ENCODE measurements around the gene MAP3K14. TPM values are rescaled to one million over a fixed set of nuclear protein-coding genes. Genes with fewer than 3 reads are reported as not detected.

The MAP3K14 gene
- total and polyA plus RNA-seq, 10 of the 15 experiments (the other 5 are each of a cell fraction or from before 2014, with no cell fraction given), result 2.1 to 33.3 (median 19.7) TPM

DNA sequence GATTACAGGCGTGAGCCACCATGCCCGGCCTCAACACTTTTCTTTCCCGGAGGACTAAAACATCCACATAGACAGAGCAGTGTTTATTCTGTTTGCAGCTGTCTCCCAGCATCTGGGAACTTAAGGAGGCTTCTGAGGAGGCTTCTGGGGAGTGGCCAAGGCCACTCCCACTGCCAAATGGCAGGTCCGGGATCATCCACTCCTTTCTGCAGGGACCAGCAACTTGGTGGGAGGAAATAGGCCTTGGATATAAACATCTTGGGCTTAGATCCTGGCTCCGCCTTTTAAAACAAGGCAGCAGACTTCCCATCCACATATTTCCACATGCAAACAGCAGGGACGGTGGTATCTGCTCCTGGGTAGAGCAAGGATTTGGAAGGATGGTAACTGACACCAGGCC lies 40.8 kb downstream of the MAP3K14 start:
- no TSS peak for BruUV-seq (replicated peaks)
- TF ChIP-seq, protein P1, sequence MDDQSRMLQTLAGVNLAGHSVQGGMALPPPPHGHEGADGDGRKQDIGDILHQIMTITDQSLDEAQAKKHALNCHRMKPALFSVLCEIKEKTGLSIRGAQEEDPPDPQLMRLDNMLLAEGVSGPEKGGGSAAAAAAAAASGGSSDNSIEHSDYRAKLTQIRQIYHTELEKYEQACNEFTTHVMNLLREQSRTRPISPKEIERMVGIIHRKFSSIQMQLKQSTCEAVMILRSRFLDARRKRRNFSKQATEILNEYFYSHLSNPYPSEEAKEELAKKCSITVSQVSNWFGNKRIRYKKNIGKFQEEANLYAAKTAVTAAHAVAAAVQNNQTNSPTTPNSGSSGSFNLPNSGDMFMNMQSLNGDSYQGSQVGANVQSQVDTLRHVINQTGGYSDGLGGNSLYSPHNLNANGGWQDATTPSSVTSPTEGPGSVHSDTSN (IDR thresholded peaks at IDR 0.05; ENCODE audit: insufficient replicate concordance, low read depth, low read length), result no peak
- TF ChIP-seq YY1 (IDR thresholded peaks at IDR 0.05; ENCODE audit: low read depth, low read length), result no peak
- Histone ChIP-seq H3K27me3 (replicated peaks in 1 of 2; ENCODE audit: control insufficient read depth in 2 of 2, insufficient read depth in 2 of 2, low read length in 1 of 2) (no peaks in the 10 kb centered on the region), H2AFZ (ENCODE audit: control insufficient read depth, low read depth, low read length) (no peak overlapping the region), H3K4me3 (no peak overlapping the region), H3K4me1 (ENCODE audit: control insufficient read depth, insufficient read depth, low read length) (peaks cover 4% of the 10 kb centered on the region; the same call in 1 of the 2 replicates), H3K79me2 (ENCODE audit: control insufficient read depth, insufficient read depth, low read length) (no peaks in the 10 kb centered on the region), H3K36me3 (ENCODE audit: control insufficient read depth in 2 of 2, insufficient read depth in 2 of 2, low read length in 1 of 2) (peaks cover 15 to 25% of the 10 kb centered on the region in 2 experiments), H3K4me2 (ENCODE audit: control insufficient read depth, insufficient read depth) (no peak overlapping the region), H4K20me1 (ENCODE audit: control insufficient read depth, insufficient read depth) (no peaks in the 10 kb centered on the region), H3K27ac (ENCODE audit: control insufficient read depth, insufficient read depth) (no peak overlapping the region), H3K9me3 (replicated peaks; ENCODE audit: control insufficient read depth, insufficient read depth, low read length) (no peaks in the 10 kb centered on the region), H3K9ac (ENCODE audit: control insufficient read depth, insufficient read depth, low read length) (no peak overlapping the region)
- FAIRE-seq (no peak), DNase-seq (ENCODE audit: low read depth, low spot score) (no peak), ATAC-seq (no peak)
- in situ Hi-C loops (cut with MboI) (loop anchor here (5.0 kb wide), 1 partner anchor 111 kb away; no protein-coding TSS in a partner anchor), intact Hi-C loops (cut with micrococcal nuclease; ENCODE audit: unreplicated experiment) (loop anchor here (5.0 kb wide), 1 partner anchor 54 kb away; the partner anchor contains the start of gene FMNL1)
- ChIA-PET CTCF (interaction anchor here (0.6 to 10.7 kb wide), 16 partner anchors 10 to 215 kb away, joined by 3 to 291 read pairs (median 6); partner anchors contain the start of genes FMNL1 and MAP3K14), SMC1A (ENCODE audit: uncharacterized antibody, unreplicated experiment) (interaction anchor here (2.0 to 6.0 kb wide), 11 partner anchors 12 to 110 kb away, joined by 7 to 184 read pairs (median 33); partner anchors contain the start of gene MAP3K14), POLR2A (interaction anchor here (0.6 to 3.0 kb wide), 5 partner anchors 13 to 110 kb away, joined by 3 to 19 read pairs (median 3); no protein-coding TSS in a partner anchor), RAD21 (ENCODE audit: unreplicated experiment) (interaction anchor here (1.1 to 6.2 kb wide), 12 partner anchors 18 to 131 kb away, joined by 3 to 150 read pairs (median 28); partner anchors contain the start of gene MAP3K14)
- WGBS (ENCODE audit: insufficient coverage, insufficient replicate concordance, low lambda C conversion rate, missing lambda C conversion rate), result 98% methylated on average over 6 of the region's 6 CpGs

DNA sequence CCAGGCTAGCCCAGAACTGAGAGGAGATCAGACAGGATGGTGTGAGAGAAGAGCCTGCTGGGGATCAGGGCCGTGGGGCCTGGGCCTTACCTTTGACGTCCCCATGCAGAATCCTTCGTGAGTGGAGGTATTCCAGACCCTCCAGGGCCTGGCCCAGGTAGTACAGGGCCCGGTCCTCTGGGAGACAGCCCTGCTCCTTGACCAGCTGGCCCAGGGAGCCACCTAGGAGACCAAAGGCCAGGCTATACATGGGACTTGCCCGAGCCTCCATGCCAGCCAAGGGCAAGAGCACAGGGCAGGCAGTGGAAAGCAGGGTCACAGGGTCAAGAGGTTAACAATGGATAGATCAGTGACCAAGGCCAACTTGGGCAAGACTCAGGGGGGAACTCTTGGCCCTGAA lies 42.8 kb downstream of the MAP3K14 start:
- ChIA-PET SMC1A (ENCODE audit: uncharacterized antibody, unreplicated experiment) (interaction anchor here (1.1 to 6.0 kb wide), 2 partner anchors 55 to 112 kb away, joined by 3 to 184 read pairs; no protein-coding TSS in a partner anchor), CTCF (interaction anchor here (6.2 to 10.7 kb wide), 3 partner anchors 38 to 114 kb away, joined by 104 to 291 read pairs (median 194); partner anchors contain the start of genes FMNL1 and MAP3K14), POLR2A (no interaction called here), RAD21 (ENCODE audit: unreplicated experiment) (interaction anchor here (1.6 to 6.2 kb wide), 2 partner anchors 55 to 109 kb away, joined by 3 to 150 read pairs; no protein-coding TSS in a partner anchor)
- in situ Hi-C loops (cut with MboI) (loop anchor here (25.0 kb wide), 1 partner anchor 338 kb away; no protein-coding TSS in a partner anchor), intact Hi-C loops (cut with micrococcal nuclease; ENCODE audit: unreplicated experiment) (no loop called here)
- Histone ChIP-seq H3K4me2 (ENCODE audit: control insufficient read depth, insufficient read depth) (no peak overlapping the region), H3K36me3 (ENCODE audit: control insufficient read depth in 2 of 2, insufficient read depth in 2 of 2, low read length in 1 of 2) (peaks cover 29 to 36% of the 10 kb centered on the region in 2 experiments), H3K4me3 (no peak overlapping the region), H2AFZ (ENCODE audit: control insufficient read depth, low read depth, low read length) (no peak overlapping the region), H3K27me3 (replicated peaks in 1 of 2; ENCODE audit: control insufficient read depth in 2 of 2, insufficient read depth in 2 of 2, low read length in 1 of 2) (no peaks in the 10 kb centered on the region), H4K20me1 (ENCODE audit: control insufficient read depth, insufficient read depth) (no peaks in the 10 kb centered on the region), H3K79me2 (ENCODE audit: control insufficient read depth, insufficient read depth, low read length) (no peaks in the 10 kb centered on the region), H3K9me3 (replicated peaks; ENCODE audit: control insufficient read depth, insufficient read depth, low read length) (no peaks in the 10 kb centered on the region), H3K4me1 (ENCODE audit: control insufficient read depth, insufficient read depth, low read length) (peaks cover 8% of the 10 kb centered on the region; the same call in 1 of the 2 replicates), H3K9ac (ENCODE audit: control insufficient read depth, insufficient read depth, low read length) (no peak overlapping the region), H3K27ac (ENCODE audit: control insufficient read depth, insufficient read depth) (no peak overlapping the region)
- no peak for ATAC-seq
- BruUV-seq (replicated peaks), result no TSS peak
- FAIRE-seq, result no peak
- DNase-seq (ENCODE audit: low read depth, low spot score), result no peak
- 89% methylated on average over 5 of the region's 5 CpGs for WGBS (ENCODE audit: insufficient coverage, insufficient replicate concordance, low lambda C conversion rate, missing lambda C conversion rate)
- TF ChIP-seq POU2F2 (IDR thresholded peaks at IDR 0.05; ENCODE audit: borderline replicate concordance, low read depth, low read length) (no peak), FOXM1 (IDR thresholded peaks at IDR 0.05; ENCODE audit: low read depth, low read length) (no peak), TBL1XR1 (IDR thresholded peaks at IDR 0.05; ENCODE audit: low read depth, low read length) (no peak), CBFB (IDR thresholded peaks at IDR 0.05; ENCODE audit: low read depth) (no peak), SIN3A (IDR thresholded peaks at IDR 0.05; ENCODE audit: low read depth, low read length) (no peak), TCF12 (IDR thresholded peaks at IDR 0.05; ENCODE audit: low read depth, low read length) (no peak)
- TF ChIP-seq, protein P2, sequence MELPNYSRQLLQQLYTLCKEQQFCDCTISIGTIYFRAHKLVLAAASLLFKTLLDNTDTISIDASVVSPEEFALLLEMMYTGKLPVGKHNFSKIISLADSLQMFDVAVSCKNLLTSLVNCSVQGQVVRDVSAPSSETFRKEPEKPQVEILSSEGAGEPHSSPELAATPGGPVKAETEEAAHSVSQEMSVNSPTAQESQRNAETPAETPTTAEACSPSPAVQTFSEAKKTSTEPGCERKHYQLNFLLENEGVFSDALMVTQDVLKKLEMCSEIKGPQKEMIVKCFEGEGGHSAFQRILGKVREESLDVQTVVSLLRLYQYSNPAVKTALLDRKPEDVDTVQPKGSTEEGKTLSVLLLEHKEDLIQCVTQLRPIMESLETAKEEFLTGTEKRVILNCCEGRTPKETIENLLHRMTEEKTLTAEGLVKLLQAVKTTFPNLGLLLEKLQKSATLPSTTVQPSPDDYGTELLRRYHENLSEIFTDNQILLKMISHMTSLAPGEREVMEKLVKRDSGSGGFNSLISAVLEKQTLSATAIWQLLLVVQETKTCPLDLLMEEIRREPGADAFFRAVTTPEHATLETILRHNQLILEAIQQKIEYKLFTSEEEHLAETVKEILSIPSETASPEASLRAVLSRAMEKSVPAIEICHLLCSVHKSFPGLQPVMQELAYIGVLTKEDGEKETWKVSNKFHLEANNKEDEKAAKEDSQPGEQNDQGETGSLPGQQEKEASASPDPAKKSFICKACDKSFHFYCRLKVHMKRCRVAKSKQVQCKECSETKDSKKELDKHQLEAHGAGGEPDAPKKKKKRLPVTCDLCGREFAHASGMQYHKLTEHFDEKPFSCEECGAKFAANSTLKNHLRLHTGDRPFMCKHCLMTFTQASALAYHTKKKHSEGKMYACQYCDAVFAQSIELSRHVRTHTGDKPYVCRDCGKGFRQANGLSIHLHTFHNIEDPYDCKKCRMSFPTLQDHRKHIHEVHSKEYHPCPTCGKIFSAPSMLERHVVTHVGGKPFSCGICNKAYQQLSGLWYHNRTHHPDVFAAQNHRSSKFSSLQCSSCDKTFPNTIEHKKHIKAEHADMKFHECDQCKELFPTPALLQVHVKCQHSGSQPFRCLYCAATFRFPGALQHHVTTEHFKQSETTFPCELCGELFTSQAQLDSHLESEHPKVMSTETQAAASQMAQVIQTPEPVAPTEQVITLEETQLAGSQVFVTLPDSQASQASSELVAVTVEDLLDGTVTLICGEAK (IDR thresholded peaks at IDR 0.05; ENCODE audit: borderline replicate concordance), result no peak

Data from GM12878 (cell line).